ENCODE results near the gene MRPS30.
"Not testable (repeated sequence)": the region's sequence is repeated elsewhere in the genome, so short reads cannot be mapped to it uniquely, and the experiment has no call there.

MRPS30 gene

GRCh38 chr5:44808435-44809214, at the start of gene MRPS30:
TSS of gene MRPS30 (plus strand) at chr5:44808947. CDS start at chr5:44808963, 16 bp downstream.
- DNase-seq, result peak; percentile 98

- no peak for DNase-seq
Observed at GRCh38 chr5:44769200-44769876, 39.4 kb upstream of the MRPS30 start.

- DNase-seq, result no peak
Observed at GRCh38 chr5:44769877-44770209, 38.9 kb upstream of the MRPS30 start.

- DNase-seq, result no peak
Observed at GRCh38 chr5:44770780-44771717, 37.7 kb upstream of the MRPS30 start.

GRCh38 chr5:44772397-44772796, 36.4 kb upstream of the MRPS30 start:
- DNase-seq, result not testable (repeated sequence)

GRCh38 chr5:44774279-44774880, 34.4 kb upstream of the MRPS30 start:
- peak; percentile 58 for DNase-seq

GRCh38 chr5:44779167-44779566, 29.6 kb upstream of the MRPS30 start:
- DNase-seq, result no peak

- no peak for DNase-seq
Observed at GRCh38 chr5:44783634-44784315, 25.0 kb upstream of the MRPS30 start.

GRCh38 chr5:44787731-44788130, 21.0 kb upstream of the MRPS30 start:
- DNase-seq, result no peak

- DNase-seq, result not testable (repeated sequence)
Observed at GRCh38 chr5:44789372-44789995, 19.3 kb upstream of the MRPS30 start.

- not testable (repeated sequence) for DNase-seq
Observed at GRCh38 chr5:44792031-44792673, 16.6 kb upstream of the MRPS30 start.

- no peak for DNase-seq
Observed at GRCh38 chr5:44794371-44794770, 14.4 kb upstream of the MRPS30 start.

GRCh38 chr5:44795496-44795895, 13.3 kb upstream of the MRPS30 start:
- DNase-seq, result no peak

- DNase-seq, result no peak
Observed at GRCh38 chr5:44797841-44798240, 10.9 kb upstream of the MRPS30 start.

- DNase-seq, result no peak
Observed at GRCh38 chr5:44801992-44802391, 6.8 kb upstream of the MRPS30 start.

- DNase-seq, result no peak
Observed at GRCh38 chr5:44806608-44807007, 2.1 kb upstream of the MRPS30 start.

GRCh38 chr5:44807269-44807668, 1.5 kb upstream of the MRPS30 start:
- no peak for DNase-seq

GRCh38 chr5:44809215-44809955, 638 bp downstream of the MRPS30 start:
- peak; percentile 38 for DNase-seq

- no peak for DNase-seq
Observed at GRCh38 chr5:44809956-44810420, 1.2 kb downstream of the MRPS30 start.

GRCh38 chr5:44814761-44815160, 6.0 kb downstream of the MRPS30 start:
- no peak for DNase-seq

All from midbrain (tissue), 1 donor.